HepG2 (cell line): ENCODE results near the gene ASXL1. TPM values are rescaled to one million over a fixed set of nuclear protein-coding genes. Genes with fewer than 3 reads are reported as not detected.

Experiments
- ATF4 ChIP-seq, 2 experiments: fragments of 450-650 bp in 1 of 2; sonication (generic) in 1 of 2; formaldehyde crosslinking; IDR thresholded peaks; 2 replicates each; pipeline versions ENCODE4 v1.5.0 to v1.8.0; 2020 to 2022; ENCODE audit warnings: mild to moderate bottlenecking in 1 of 2, missing genetic modification reagents in 1 of 2
- DR1 ChIP-seq: sonication (generic); formaldehyde crosslinking; IDR thresholded peaks from 2 replicates; pipeline ENCODE4 v1.8.0; 2021; ENCODE audit warnings: mild to moderate bottlenecking, missing genetic modification reagents, inconsistent platforms
- FOSL1 ChIP-seq: sonication (generic); formaldehyde crosslinking; IDR thresholded peaks from 2 replicates; pipeline ENCODE4 v1.9.0; 2021; ENCODE audit warnings: missing genetic modification reagents, borderline replicate concordance
- GABPA ChIP-seq, 2 experiments: IDR thresholded peaks; 2 replicates each; pipeline ENCODE4 v1.6.1; 2011 to 2016; ENCODE audit warnings: low read depth in 2 of 2, low read length in 1 of 2, missing biosample characterization in 1 of 2, missing genetic modification characterization in 1 of 2
- GZF1 ChIP-seq: sonication (generic); formaldehyde crosslinking; IDR thresholded peaks from 2 replicates; pipeline ENCODE4 v1.5.1; 2020; ENCODE audit warnings: mild to moderate bottlenecking, missing genetic modification reagents
- KAT7 ChIP-seq: IDR thresholded peaks from 2 replicates; pipeline ENCODE4 v1.6.1; 2018; ENCODE audit warnings: borderline replicate concordance, missing compliant biosample characterization
- NBN ChIP-seq: fragments of 450-650 bp; conservative IDR thresholded peaks from 2 replicates; pipeline ENCODE4 v1.6.1; 2017
- POGK ChIP-seq: sonication (generic); formaldehyde crosslinking; conservative IDR thresholded peaks from 2 replicates; pipeline ENCODE4 v1.8.0; 2022; ENCODE audit warnings: mild to moderate bottlenecking, moderate library complexity, missing genetic modification reagents
- PRMT3 ChIP-seq: sonication (generic); formaldehyde crosslinking; IDR thresholded peaks from 2 replicates; pipeline ENCODE4 v1.8.1; 2022; ENCODE audit warnings: low read depth, mild to moderate bottlenecking, moderate library complexity, missing genetic modification reagents, borderline replicate concordance
- TSC22D2 ChIP-seq: sonication (generic); formaldehyde crosslinking; IDR thresholded peaks from 2 replicates; pipeline ENCODE4 v1.5.1; 2020; ENCODE audit warnings: missing genetic modification reagents, mild to moderate bottlenecking, borderline replicate concordance
- ZMAT3 ChIP-seq: sonication (generic); formaldehyde crosslinking; conservative IDR thresholded peaks from 2 replicates; pipeline ENCODE4 v1.7.0; 2021; ENCODE audit warnings: missing genetic modification reagents
- ZNF775 ChIP-seq: sonication (generic); formaldehyde crosslinking; IDR thresholded peaks from 2 replicates; pipeline ENCODE4 v1.4.0; 2020; ENCODE audit warnings: missing genetic modification reagents, mild to moderate bottlenecking, moderate library complexity, borderline replicate concordance
- polyA plus RNA-seq, 8 experiments: library from polyadenylated mRNA; depleted of rRNA in 3 of 8; stranded (reverse) in 7 of 8; unstranded in 1 of 8; fragments of >200 nt; fragmentation: Illumina TruSeq in 4 of 8; extraction: Trizol in 4 of 8; gene quantifications; 2 replicates each; pipeline versions ENCODE4 v1.2.1 to v1.2.3, GENCODE V29; 2011 to 2016; ENCODE audit warnings: low read depth in 4 of 8, missing spikeins in 1 of 8, mixed read lengths in 1 of 8; ENCODE audit not compliant: insufficient read depth in 1 of 8
- total RNA-seq, 5 experiments: library from RNA; depleted of rRNA; stranded (reverse); fragments of >200 nt; fragmentation: Illumina TruSeq; extraction: Trizol; gene quantifications; 2 replicates each; pipeline ENCODE4 v1.2.3, GENCODE V29; 2016; ENCODE audit warnings: low read depth in 1 of 5
- TF ChIP-seq, protein P1 (sequence below): sonication (generic); formaldehyde crosslinking; IDR thresholded peaks from 2 replicates; pipeline ENCODE4 v1.9.0; 2021; ENCODE audit warnings: mild to moderate bottlenecking, missing genetic modification reagents

Gene ASXL1
- total and polyA plus RNA-seq, 2 of the 13 experiments (the other 11 are each of a cell fraction or from before 2014, with no cell fraction given) = 62.1 to 74.8 TPM

DNA sequence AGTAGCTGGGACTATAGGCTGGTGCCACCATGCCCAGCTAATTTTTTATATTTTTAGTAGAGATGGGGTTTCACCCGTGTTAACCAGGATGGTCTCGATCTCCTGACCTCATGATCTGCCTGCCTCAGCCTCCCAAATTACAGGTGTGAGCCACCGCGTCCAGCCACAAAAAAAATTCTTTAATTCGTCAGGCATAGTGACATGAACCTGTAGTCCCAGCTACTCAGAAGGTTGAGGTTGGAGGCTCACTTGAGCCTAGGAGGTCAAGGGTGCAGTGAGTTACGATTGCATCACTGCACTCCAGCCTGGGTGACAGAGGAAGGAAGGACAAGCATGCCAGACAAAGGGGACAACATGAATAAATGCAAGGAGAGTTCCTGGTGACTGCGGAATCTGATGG is 19.5 kb upstream of the ASXL1 start (continued):
- TF ChIP-seq POGK (CRISPR knock-in tag) (no peak), ZMAT3 (CRISPR knock-in tag) (no peak), GZF1 (CRISPR knock-in tag) (no peak), TSC22D2 (CRISPR knock-in tag) (no peak), KAT7 (peak; percentile 65; the same call in 1 of the 2 replicates), FOSL1 (no peak), GABPA (IDR thresholded peaks at IDR 0.05; ENCODE audit: low read depth, low read length) (no peak), GABPA (CRISPR knock-in tag; IDR thresholded peaks at IDR 0.05; ENCODE audit: low read depth) (no peak), NBN (no peak), ZNF775 (no peak), ATF4 (CRISPR knock-in tag; IDR thresholded peaks at IDR 0.05) (peak in 1 of 2 experiments; percentile 96; a peak in 2 of 4 replicates), DR1 (no peak), PRMT3 (CRISPR knock-in tag) (no peak)
- TF ChIP-seq, protein P1, sequence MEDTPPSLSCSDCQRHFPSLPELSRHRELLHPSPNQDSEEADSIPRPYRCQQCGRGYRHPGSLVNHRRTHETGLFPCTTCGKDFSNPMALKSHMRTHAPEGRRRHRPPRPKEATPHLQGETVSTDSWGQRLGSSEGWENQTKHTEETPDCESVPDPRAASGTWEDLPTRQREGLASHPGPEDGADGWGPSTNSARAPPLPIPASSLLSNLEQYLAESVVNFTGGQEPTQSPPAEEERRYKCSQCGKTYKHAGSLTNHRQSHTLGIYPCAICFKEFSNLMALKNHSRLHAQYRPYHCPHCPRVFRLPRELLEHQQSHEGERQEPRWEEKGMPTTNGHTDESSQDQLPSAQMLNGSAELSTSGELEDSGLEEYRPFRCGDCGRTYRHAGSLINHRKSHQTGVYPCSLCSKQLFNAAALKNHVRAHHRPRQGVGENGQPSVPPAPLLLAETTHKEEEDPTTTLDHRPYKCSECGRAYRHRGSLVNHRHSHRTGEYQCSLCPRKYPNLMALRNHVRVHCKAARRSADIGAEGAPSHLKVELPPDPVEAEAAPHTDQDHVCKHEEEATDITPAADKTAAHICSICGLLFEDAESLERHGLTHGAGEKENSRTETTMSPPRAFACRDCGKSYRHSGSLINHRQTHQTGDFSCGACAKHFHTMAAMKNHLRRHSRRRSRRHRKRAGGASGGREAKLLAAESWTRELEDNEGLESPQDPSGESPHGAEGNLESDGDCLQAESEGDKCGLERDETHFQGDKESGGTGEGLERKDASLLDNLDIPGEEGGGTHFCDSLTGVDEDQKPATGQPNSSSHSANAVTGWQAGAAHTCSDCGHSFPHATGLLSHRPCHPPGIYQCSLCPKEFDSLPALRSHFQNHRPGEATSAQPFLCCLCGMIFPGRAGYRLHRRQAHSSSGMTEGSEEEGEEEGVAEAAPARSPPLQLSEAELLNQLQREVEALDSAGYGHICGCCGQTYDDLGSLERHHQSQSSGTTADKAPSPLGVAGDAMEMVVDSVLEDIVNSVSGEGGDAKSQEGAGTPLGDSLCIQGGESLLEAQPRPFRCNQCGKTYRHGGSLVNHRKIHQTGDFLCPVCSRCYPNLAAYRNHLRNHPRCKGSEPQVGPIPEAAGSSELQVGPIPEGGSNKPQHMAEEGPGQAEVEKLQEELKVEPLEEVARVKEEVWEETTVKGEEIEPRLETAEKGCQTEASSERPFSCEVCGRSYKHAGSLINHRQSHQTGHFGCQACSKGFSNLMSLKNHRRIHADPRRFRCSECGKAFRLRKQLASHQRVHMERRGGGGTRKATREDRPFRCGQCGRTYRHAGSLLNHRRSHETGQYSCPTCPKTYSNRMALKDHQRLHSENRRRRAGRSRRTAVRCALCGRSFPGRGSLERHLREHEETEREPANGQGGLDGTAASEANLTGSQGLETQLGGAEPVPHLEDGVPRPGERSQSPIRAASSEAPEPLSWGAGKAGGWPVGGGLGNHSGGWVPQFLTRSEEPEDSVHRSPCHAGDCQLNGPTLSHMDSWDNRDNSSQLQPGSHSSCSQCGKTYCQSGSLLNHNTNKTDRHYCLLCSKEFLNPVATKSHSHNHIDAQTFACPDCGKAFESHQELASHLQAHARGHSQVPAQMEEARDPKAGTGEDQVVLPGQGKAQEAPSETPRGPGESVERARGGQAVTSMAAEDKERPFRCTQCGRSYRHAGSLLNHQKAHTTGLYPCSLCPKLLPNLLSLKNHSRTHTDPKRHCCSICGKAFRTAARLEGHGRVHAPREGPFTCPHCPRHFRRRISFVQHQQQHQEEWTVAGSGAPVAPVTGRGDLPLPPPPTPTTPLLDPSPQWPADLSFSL (CRISPR knock-in tag) = no peak
